HG03097 (cell line): Measurements from ENCODE around the gene FZD10.

Source experiments
- ATAC-seq: cut with Tn5 transposase; IDR thresholded peaks from one replicate; pipeline ENCODE4 v1.9.1; 2021; ENCODE audit not compliant: unreplicated experiment, low FRiP score

The FZD10 gene

DNA sequence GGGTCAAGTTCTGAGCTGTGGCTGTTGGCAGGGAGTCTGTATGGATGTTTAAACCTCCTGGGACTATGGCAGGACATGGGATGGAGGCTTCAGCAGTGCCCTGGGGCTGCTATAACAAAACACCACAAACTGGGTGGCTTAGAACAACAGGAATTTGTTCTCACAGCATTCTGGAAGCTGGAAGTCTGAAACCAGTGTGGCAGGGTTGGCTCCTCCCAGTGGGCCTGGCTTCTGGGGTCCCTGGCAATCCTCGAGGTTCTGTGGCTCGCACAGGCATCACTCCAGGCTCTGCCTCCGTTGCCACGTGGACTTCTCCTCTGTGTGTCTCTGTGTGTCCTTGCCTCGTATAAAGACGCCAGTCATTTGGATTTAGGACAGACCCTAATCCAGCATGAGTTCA, 39.9 kb downstream of the FZD10 start:
- no peak for ATAC-seq

DNA sequence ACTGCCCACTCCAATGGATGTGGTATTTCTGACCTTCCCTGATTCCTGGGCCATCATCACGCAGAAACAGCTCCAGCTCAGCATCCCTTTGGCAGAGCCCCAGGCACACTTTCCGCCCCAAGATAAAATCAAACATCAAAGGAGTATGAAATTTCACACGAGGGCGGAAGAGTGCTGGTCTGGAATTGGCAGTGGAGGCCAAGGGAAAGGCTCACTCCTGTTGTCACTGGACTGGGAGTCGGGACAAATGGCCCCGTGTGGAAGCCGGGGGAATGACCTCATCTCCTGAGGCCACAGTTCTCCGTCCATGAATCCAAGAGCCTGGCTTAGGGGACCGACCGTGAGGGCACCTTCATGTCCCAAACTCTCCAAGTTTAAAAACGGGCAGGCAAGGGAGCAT, 40.9 kb downstream of the FZD10 start:
- ATAC-seq: no peak

- no peak for ATAC-seq
Measured at GRCh38 chr12:130204541-130204953, 42.3 kb downstream of the FZD10 start.

DNA sequence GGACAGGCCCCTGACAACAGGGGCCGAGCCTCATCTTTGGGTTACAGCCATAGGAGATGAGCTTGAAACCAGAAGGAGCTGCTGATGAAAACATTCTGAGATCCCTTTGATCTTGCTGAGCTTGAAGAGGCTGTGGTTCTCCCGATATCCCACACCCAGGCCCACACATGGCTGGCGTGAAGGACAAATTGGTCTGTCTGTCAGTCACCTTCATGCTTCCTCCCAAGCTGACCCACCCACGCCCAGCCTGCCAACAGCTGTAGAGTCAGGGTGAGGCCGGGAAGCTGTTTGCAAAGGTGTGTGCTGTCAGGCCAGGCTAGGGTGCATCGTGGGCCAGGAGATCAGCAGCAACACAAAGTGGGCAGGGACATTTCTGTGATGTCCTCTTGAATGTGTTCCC, 43.2 kb downstream of the FZD10 start:
- no peak for ATAC-seq

DNA sequence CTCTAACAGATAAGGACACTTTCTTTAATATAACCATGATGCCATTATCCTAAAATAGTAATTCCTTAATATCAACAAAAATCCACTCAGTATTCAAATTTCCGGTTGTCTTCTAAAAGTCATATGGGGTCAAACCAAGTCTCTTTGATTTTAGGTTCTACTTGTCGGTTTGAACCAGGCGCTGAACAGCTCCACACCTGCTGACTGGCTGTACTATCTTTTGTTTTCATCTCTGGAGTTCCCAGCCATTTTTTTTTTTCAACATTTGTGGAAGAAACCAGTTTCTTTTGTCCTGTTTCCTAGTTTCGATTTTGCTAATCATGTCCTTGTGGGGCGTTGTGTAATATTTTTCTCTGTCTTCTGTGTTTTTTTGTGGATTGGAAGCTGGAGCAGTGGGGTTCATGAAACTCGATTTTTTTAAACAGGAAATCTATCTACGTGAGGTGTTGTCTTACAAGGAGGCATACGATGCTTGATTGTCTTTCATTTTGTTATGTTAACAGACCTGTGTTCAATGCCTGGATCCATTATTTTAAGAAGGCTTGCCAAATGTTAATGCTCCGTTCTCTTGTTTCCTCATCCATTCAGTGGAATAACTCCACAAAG, 50.2 kb downstream of the FZD10 start:
- no peak for ATAC-seq

DNA sequence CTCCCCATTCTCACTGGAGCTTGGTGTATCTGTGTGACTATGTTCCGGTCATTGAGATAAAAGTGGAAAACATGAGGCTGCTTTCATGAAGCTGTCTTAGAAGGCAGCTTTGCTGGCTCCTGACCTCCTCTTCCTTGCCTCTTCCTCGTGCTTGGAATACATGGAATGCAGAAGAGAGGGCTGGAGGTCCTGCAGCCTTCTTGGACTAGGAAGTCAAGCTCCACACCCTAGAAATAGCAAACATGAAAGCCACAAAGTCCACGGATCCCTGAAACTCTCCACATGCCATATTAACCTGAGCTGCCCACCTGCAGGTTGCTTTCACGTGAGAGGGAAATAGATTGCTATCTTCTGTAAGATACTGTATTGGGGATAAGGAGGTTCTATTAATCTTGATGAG, 51.0 kb downstream of the FZD10 start:
- no peak for ATAC-seq

DNA sequence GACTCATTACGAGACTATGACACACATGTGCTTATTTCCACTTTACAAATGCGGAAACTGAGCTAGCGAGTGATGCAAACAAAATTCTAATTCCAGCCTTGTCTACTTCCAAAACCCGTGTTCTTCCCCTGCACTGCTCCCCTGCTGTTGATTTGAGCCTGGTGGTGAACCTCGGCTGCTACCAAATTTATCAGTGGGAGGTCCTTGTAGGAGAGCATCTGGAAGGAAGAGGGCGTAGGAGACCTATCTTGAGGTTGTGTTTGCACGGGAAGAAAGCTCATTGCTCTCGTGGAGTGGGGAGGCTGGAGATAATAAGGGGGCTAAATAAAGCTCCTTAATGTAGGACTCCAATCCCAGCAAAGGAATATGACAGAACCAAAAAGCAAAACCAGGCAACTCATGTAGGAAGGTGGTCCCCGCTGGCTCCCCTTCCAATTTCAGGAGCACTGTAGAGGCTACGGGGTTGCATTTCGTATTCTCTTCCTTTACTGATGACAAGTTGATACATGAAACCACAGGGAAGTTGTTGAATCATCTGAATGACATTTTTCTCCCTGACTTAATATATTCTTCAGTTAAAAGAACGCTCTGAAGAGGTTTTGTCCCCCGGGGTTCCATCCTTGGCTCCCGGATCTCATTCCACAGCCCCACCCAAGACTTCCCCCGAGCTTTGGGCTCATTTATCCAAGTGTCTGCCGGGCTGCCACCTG, 52.6 kb downstream of the FZD10 start:
- no peak for ATAC-seq
